HG03280 (cell line): ENCODE results near the gene ARL8A.
"Not testable (repeated sequence)": the region's sequence is repeated elsewhere in the genome, so short reads cannot be mapped to it uniquely, and the experiment has no call there.

Experiments used
- ATAC-seq: cut with Tn5 transposase; IDR thresholded peaks from one replicate; pipeline ENCODE4 v1.9.1; 2021; ENCODE audit warnings: mild to moderate bottlenecking, moderate library complexity; ENCODE audit not compliant: unreplicated experiment

ARL8A gene

GRCh38 chr1:202159534-202160371, 15.2 kb upstream of the ARL8A start:
- ATAC-seq, result no peak

- no peak for ATAC-seq
Measured at GRCh38 chr1:202158810-202159533, 14.4 kb upstream of the ARL8A start.

- ATAC-seq, result no peak
Measured at GRCh38 chr1:202157945-202158344, 13.4 kb upstream of the ARL8A start.

- ATAC-seq, result no peak
Measured at GRCh38 chr1:202156590-202156989, 12.1 kb upstream of the ARL8A start.

GRCh38 chr1:202155478-202156021, 11.0 kb upstream of the ARL8A start:
- ATAC-seq, result no peak

GRCh38 chr1:202154766-202155477, 10.4 kb upstream of the ARL8A start:
- peak; percentile 46 for ATAC-seq

GRCh38 chr1:202154148-202154765, 9.7 kb upstream of the ARL8A start:
- ATAC-seq, result no peak

GRCh38 chr1:202153284-202153683, 8.7 kb upstream of the ARL8A start:
- no peak for ATAC-seq

GRCh38 chr1:202152399-202152798, 7.9 kb upstream of the ARL8A start:
- ATAC-seq, result no peak

GRCh38 chr1:202151045-202151444, 6.5 kb upstream of the ARL8A start:
- no peak for ATAC-seq

GRCh38 chr1:202150602-202151001, 6.1 kb upstream of the ARL8A start:
- no peak for ATAC-seq

- ATAC-seq, result no peak
Measured at GRCh38 chr1:202150187-202150586, 5.7 kb upstream of the ARL8A start.

- ATAC-seq, result no peak
Measured at GRCh38 chr1:202149566-202149965, 5.0 kb upstream of the ARL8A start.

- ATAC-seq, result no peak
Measured at GRCh38 chr1:202148391-202148790, 3.9 kb upstream of the ARL8A start.

GRCh38 chr1:202146993-202147392, 2.5 kb upstream of the ARL8A start:
- ATAC-seq, result no peak

GRCh38 chr1:202146279-202146678, 1.7 kb upstream of the ARL8A start:
- ATAC-seq, result no peak

- not testable (repeated sequence) for ATAC-seq
Measured at GRCh38 chr1:202145744-202146140, 1.2 kb upstream of the ARL8A start.

GRCh38 chr1:202145068-202145743, 669 bp upstream of the ARL8A start:
- no peak for ATAC-seq

GRCh38 chr1:202143768-202144401, 652 bp downstream of the ARL8A start:
- ATAC-seq, result peak; percentile 50
